Measurements from ENCODE around the gene IRX1. TPM values are rescaled to one million over a fixed set of nuclear protein-coding genes. Genes with fewer than 3 reads are reported as not detected.

Gene IRX1
- polyA plus RNA-seq, 1 experiment, result 0.33 TPM

GRCh38 chr5:3593771-3594509, 1.7 kb upstream of the IRX1 start:
- Histone ChIP-seq H3K27me3 (ENCODE audit: control insufficient read depth, insufficient read depth, low read length) (no peaks in the 10 kb centered on the region), H3K36me3 (ENCODE audit: control insufficient read depth, insufficient read depth, low read length) (no peaks in the 10 kb centered on the region), H3K4me3 (ENCODE audit: low read depth, low read length) (no peak overlapping the region)
- no peak for DNase-seq (ENCODE audit: low read depth)
- CTCF ChIA-PET, result no interaction called here
- POLR2A ChIA-PET, result no interaction called here
- no peak for TF ChIP-seq CTCF (IDR thresholded peaks at IDR 0.05; ENCODE audit: insufficient read depth, low read depth, low read length)

- peak overlapping the region; percentile 12; the same call in 1 of the 2 replicates for H3K4me3 ChIP-seq (ENCODE audit: low read depth, low read length)
- no peak for DNase-seq (ENCODE audit: low read depth)
- no peaks in the 10 kb centered on the region for H3K27me3 ChIP-seq (ENCODE audit: control insufficient read depth, insufficient read depth, low read length)
- TF ChIP-seq CTCF (IDR thresholded peaks at IDR 0.05; ENCODE audit: insufficient read depth, low read depth, low read length), result no peak
- no peaks in the 10 kb centered on the region for H3K36me3 ChIP-seq (ENCODE audit: control insufficient read depth, insufficient read depth, low read length)
- ChIA-PET CTCF (no interaction called here), POLR2A (no interaction called here)
These were observed 1.1 kb upstream of the IRX1 start for GRCh38 chr5:3594510-3595005.

GRCh38 chr5:3596261-3596825, 711 bp downstream of the IRX1 start:
- ChIA-PET POLR2A (no interaction called here), CTCF (no interaction called here)
- Histone ChIP-seq H3K36me3 (ENCODE audit: control insufficient read depth, insufficient read depth, low read length) (no peaks in the 10 kb centered on the region), H3K4me3 (ENCODE audit: low read depth, low read length) (peak overlapping the region; percentile 41), H3K27me3 (ENCODE audit: control insufficient read depth, insufficient read depth, low read length) (no peaks in the 10 kb centered on the region)
- TF ChIP-seq CTCF (IDR thresholded peaks at IDR 0.05; ENCODE audit: insufficient read depth, low read depth, low read length), result no peak
- DNase-seq (ENCODE audit: low read depth), result no peak

DNA sequence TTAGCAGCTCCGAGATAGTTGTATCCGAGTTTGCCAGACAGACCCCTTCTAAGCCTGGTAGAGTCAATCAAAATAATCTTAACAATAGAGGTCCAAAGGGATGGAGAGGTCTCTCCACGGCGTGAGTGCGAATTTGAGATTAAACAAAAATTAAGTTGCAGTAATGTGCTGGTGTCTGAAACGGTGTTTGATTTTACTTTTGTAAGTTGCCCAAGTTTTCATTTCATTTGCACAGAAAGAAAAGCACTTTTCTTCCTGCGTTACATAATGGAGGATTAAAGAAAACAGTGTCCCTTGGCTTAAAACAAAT, 1.2 kb downstream of the IRX1 start:
- Histone ChIP-seq H3K27me3 (ENCODE audit: control insufficient read depth, insufficient read depth, low read length) (no peaks in the 10 kb centered on the region; the same call in 1 of the 2 replicates), H3K36me3 (ENCODE audit: control insufficient read depth, insufficient read depth, low read length) (no peaks in the 10 kb centered on the region), H3K4me3 (ENCODE audit: low read depth, low read length) (peak overlapping the region; percentile 41)
- ChIA-PET CTCF (no interaction called here), POLR2A (no interaction called here)
- TF ChIP-seq CTCF (IDR thresholded peaks at IDR 0.05; ENCODE audit: insufficient read depth, low read depth, low read length), result no peak
- no peak for DNase-seq (ENCODE audit: low read depth)

- CTCF ChIA-PET, result interaction anchor here (1.1 kb wide), 1 partner anchor 12 kb away, joined by 3 read pairs; no protein-coding TSS in a partner anchor
- DNase-seq (ENCODE audit: low read depth), result no peak
These were observed 1.8 kb downstream of the IRX1 start for GRCh38 chr5:3597167-3598007.

More at GRCh38 chr5:3597167-3598007, 1.8 kb downstream of the IRX1 start:
- TF ChIP-seq CTCF (IDR thresholded peaks at IDR 0.05; ENCODE audit: insufficient read depth, low read depth, low read length), result no peak
- POLR2A ChIA-PET, result no interaction called here
- Histone ChIP-seq H3K36me3 (ENCODE audit: control insufficient read depth, insufficient read depth, low read length) (no peaks in the 10 kb centered on the region), H3K27me3 (ENCODE audit: control insufficient read depth, insufficient read depth, low read length) (peaks cover 2% of the 10 kb centered on the region), H3K4me3 (ENCODE audit: low read depth, low read length) (peak overlapping the region; percentile 41)
